Measurements from ENCODE around the gene TDRD10. TPM values are rescaled to one million over a fixed set of nuclear protein-coding genes. Genes with fewer than 3 reads are reported as not detected.
A peak's percentile ranks its signal among the peaks of the same experiment; 100 is the strongest.

Gene TDRD10
- total and polyA plus RNA-seq, 7 donors = 0.46 to 3.9 (median 1.8) TPM

DNA sequence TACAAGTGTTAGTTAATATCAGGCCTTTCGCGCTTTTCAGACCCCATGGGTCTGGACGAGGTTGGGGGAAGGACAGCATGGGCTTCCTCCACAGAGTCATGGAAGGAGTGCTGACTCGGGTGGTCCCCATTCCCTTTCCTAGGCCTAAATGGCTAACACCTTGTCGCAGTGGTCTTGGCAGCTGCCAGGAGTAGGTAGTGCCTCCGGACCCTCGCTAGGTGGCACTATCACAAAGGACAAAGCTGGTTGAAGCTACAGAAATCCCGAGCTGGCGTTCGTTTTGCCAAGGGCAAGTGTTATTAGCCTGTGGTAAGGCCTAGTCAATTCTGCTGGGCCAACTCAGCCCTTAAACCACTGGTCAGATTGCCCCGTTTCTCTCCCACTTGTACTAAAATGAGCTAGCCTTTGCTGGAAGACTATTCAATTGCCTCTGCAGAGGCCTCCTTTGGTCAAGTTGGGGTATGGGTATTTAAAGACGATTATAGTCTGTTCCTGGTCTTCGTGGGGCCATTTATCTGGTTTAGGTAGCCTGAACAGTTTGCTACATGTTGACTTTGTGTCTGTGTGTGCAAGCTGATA lies 57.5 kb downstream of the TDRD10 start:
- DNase-seq = peak; percentile 96
- H3K36me3 ChIP-seq = peaks cover 0 to 15% (median 13%) of the 10 kb centered on the region in 4 donors
- WGBS, 2 donors = 9 to 11% methylated on average over 13 of the region's 13 CpGs
- no peaks in the 10 kb centered on the region for H3K27me3 ChIP-seq
- peak overlapping the region; percentile 94 to 96 (median 94) for H3K27ac ChIP-seq
- H3K9me3 ChIP-seq = no peaks in the 10 kb centered on the region
- intact Hi-C loops (cut with DNase I) = loop anchor here (2.0 to 10.0 kb wide), 9 partner anchors 49 to 495 kb away; partner anchors contain the start of genes ADAM15, ADAR, ATP8B2 and IL6R
- peak overlapping the region; percentile 52 to 95 (median 86) for H3K4me3 ChIP-seq
- H3K4me1 ChIP-seq = peaks cover 0 to 34% (median 32%) of the 10 kb centered on the region in 4 donors
- TF ChIP-seq POLR2AphosphoS5 (IDR thresholded peaks at IDR 0.05) = peak in 2 of 4 donors; percentile 29 to 47
- no peak for TF ChIP-seq EP300 (IDR thresholded peaks at IDR 0.05)
- TF ChIP-seq, protein P1, sequence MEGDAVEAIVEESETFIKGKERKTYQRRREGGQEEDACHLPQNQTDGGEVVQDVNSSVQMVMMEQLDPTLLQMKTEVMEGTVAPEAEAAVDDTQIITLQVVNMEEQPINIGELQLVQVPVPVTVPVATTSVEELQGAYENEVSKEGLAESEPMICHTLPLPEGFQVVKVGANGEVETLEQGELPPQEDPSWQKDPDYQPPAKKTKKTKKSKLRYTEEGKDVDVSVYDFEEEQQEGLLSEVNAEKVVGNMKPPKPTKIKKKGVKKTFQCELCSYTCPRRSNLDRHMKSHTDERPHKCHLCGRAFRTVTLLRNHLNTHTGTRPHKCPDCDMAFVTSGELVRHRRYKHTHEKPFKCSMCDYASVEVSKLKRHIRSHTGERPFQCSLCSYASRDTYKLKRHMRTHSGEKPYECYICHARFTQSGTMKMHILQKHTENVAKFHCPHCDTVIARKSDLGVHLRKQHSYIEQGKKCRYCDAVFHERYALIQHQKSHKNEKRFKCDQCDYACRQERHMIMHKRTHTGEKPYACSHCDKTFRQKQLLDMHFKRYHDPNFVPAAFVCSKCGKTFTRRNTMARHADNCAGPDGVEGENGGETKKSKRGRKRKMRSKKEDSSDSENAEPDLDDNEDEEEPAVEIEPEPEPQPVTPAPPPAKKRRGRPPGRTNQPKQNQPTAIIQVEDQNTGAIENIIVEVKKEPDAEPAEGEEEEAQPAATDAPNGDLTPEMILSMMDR (IDR thresholded peaks at IDR 0.05) = peak; percentile 85 to 98 (median 95)
- TF ChIP-seq POLR2A (IDR thresholded peaks at IDR 0.05) = no peak

DNA sequence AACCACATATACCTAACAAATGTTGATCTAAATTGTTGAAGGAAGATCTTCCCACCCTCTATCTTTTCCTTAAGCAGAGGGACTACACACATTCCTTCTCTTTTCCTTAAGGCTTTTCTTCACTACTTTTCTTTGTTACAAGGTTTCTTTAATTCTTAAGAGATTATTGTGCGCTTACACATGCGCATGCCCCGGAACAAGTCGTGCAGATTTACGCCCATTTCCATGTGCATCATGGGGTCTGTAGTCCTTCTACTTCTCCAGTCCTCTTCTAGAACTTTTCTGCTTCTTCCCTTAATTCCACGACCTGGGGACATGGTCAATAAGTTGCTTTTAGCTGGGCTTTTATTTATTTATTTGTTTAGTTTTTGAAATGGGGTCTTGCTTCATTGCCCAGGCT lies 63.9 kb downstream of the TDRD10 start:
- TF ChIP-seq POLR2A (IDR thresholded peaks at IDR 0.05) = no peak
- no peak for TF ChIP-seq POLR2AphosphoS5 (IDR thresholded peaks at IDR 0.05)
- H3K9me3 ChIP-seq = no peaks in the 10 kb centered on the region
- no peak overlapping the region for H3K27ac ChIP-seq
- no peak for DNase-seq
- peaks cover 0 to 10% (median 8%) of the 10 kb centered on the region in 4 donors for H3K4me1 ChIP-seq
- H3K27me3 ChIP-seq = peaks cover 0 to 18% (median 9%) of the 10 kb centered on the region in 3 donors
- 82 to 84% methylated on average over 6 of the region's 6 CpGs for WGBS, 2 donors
- intact Hi-C loops (cut with DNase I) = no loop called here
- no peak overlapping the region for H3K4me3 ChIP-seq
- no peaks in the 10 kb centered on the region for H3K36me3 ChIP-seq

DNA sequence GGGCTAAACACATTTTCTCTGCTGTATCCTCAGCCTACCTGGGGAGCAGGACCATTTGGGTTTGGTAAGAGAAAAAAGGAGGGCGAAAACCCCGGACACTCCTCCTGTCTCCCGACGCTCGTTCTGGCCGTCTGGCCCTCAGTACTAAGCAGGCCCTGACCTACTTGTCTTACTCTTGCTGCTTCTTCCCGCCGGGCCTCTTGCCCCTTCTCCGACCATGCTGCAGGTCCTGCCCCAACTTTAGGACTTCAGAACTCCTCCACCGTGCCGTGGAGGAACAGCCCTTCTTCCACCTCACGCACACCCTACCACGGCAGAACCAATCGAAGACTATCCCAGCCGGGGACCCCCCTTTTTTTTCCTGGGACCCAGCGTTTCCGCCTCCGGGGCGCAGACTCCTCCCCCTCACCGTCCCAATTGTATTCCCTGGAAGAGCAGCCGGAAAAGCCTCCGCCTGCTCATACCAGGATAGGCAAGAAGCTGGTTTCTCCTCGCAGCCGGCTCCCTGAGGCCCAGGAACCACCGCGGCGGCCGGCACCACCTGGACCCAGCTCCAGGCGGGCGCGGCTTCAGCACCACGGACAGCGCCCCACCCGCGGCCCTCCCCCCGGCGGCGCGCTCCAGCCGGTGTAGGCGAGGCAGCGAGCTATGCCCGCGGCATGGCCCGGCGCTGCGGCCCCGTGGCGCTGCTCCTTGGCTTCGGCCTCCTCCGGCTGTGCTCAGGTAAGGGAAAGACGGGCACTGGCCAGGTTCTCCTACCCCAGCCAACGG lies 65.6 kb downstream of the TDRD10 start, which contains the start of gene CHRNB2:
CHRNB2 (plus strand) TSS at position 393 of the 771 bp plus-strand sequence; CDS start at position 660, 267 bp downstream.
- H3K36me3 ChIP-seq = no peaks in the 10 kb centered on the region
- H3K4me3 ChIP-seq = peak within 1 kb of the TSS in 1 of 4 donors; percentile 17
- intact Hi-C loops (cut with DNase I) = no loop called here
- no peaks in the 10 kb centered on the region for H3K9me3 ChIP-seq
- WGBS, 2 donors = 3 to 4% methylated on average over 53 of the region's 53 CpGs
- TF ChIP-seq EP300 (IDR thresholded peaks at IDR 0.05) (no peak), POLR2A (IDR thresholded peaks at IDR 0.05) (no peak), POLR2AphosphoS5 (IDR thresholded peaks at IDR 0.05) (no peak)
- TF ChIP-seq, protein P1 (IDR thresholded peaks at IDR 0.05) = no peak
- no peak within 1 kb of the TSS for H3K27ac ChIP-seq
- peak; percentile 70 for DNase-seq
- H3K4me1 ChIP-seq = peaks cover 0 to 10% (median 8%) of the 10 kb centered on the region in 4 donors
- H3K27me3 ChIP-seq = peaks cover 0 to 18% (median 9%) of the 10 kb centered on the region in 3 donors

DNA sequence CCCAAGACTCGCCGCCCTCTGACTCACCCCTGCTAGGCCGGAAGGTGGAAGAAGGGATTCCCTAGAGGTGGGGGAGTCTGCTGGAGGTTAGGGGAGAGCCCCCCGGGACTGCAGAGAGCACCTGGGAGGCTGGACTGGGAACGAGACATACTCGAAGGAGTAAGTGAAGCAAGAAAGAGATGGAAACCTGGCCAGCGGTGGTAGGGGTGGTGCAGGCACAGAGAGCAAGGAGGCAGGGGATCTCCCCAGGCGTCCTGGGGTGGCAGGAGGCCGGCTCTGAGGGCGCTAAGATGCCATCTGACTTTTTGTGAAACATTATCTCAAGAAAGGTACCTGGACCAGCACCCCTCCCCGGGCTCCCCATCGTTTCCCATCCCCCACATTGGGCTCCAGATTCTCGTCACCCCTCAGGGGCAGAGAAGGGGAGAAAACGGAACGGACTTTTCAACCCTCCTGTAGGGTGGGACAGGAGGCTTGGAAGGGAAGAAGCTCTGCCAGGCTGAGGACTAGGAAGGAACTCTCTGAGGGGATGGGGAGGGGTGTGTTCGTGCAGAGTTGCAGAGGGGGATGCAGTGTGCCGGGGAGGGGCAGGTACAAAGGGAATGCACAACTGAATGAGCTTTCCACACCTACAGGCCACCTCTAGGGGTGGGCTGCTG lies 66.3 kb downstream of the TDRD10 start:
- peak; percentile 50 for DNase-seq
- H3K27me3 ChIP-seq = peaks cover 0 to 18% (median 9%) of the 10 kb centered on the region in 3 donors
- H3K4me1 ChIP-seq = peaks cover 0 to 10% (median 8%) of the 10 kb centered on the region in 4 donors
- H3K9me3 ChIP-seq = no peaks in the 10 kb centered on the region
- H3K36me3 ChIP-seq = no peaks in the 10 kb centered on the region
- intact Hi-C loops (cut with DNase I) = no loop called here
- TF ChIP-seq EP300 (IDR thresholded peaks at IDR 0.05) (no peak), POLR2AphosphoS5 (IDR thresholded peaks at IDR 0.05) (no peak), POLR2A (IDR thresholded peaks at IDR 0.05) (no peak)
- TF ChIP-seq, protein P1 (IDR thresholded peaks at IDR 0.05) = no peak
- no peak overlapping the region for H3K27ac ChIP-seq
- peak overlapping the region in 1 of 4 donors; percentile 17 for H3K4me3 ChIP-seq
- 36 to 37% methylated on average over 17 of the region's 17 CpGs for WGBS, 2 donors
